ENCODE measurements around the gene SMG7. TPM values are rescaled to one million over a fixed set of nuclear protein-coding genes. Genes with fewer than 3 reads are reported as not detected.
A peak's percentile ranks its signal among the peaks of the same experiment; 100 is the strongest.

SMG7 gene
- total RNA-seq, 1 experiment from 2014 or later: 107 TPM

GRCh38 chr1:183449223-183449770 is 23.0 kb upstream of the SMG7 start:
- ChIA-PET POLR2A (interaction anchor here (0.7 kb wide), 1 partner anchor 30 kb away, joined by 3 read pairs; no protein-coding TSS in a partner anchor), CTCF (no interaction called here)
- no TSS peak for BruUV-seq (replicated peaks)
- H3K27me3 Mint-ChIP-seq (ENCODE audit: insufficient read depth, unreplicated experiment): no peaks in the 10 kb centered on the region
- H3K27ac Mint-ChIP-seq (ENCODE audit: low read depth, unreplicated experiment): no peak overlapping the region
- DNase-seq (ENCODE audit: unreplicated experiment): no peak
- no peaks in the 10 kb centered on the region for H3K36me3 Mint-ChIP-seq (ENCODE audit: insufficient read depth, unreplicated experiment)
- TF ChIP-seq, protein P1, sequence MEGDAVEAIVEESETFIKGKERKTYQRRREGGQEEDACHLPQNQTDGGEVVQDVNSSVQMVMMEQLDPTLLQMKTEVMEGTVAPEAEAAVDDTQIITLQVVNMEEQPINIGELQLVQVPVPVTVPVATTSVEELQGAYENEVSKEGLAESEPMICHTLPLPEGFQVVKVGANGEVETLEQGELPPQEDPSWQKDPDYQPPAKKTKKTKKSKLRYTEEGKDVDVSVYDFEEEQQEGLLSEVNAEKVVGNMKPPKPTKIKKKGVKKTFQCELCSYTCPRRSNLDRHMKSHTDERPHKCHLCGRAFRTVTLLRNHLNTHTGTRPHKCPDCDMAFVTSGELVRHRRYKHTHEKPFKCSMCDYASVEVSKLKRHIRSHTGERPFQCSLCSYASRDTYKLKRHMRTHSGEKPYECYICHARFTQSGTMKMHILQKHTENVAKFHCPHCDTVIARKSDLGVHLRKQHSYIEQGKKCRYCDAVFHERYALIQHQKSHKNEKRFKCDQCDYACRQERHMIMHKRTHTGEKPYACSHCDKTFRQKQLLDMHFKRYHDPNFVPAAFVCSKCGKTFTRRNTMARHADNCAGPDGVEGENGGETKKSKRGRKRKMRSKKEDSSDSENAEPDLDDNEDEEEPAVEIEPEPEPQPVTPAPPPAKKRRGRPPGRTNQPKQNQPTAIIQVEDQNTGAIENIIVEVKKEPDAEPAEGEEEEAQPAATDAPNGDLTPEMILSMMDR (IDR thresholded peaks at IDR 0.05; ENCODE audit: unreplicated experiment): no peak
- intact Hi-C loops (cut with micrococcal nuclease): no loop called here
- no peak overlapping the region for H3K4me3 Mint-ChIP-seq (ENCODE audit: unreplicated experiment)
- H3K9me3 Mint-ChIP-seq (ENCODE audit: unreplicated experiment): no peaks in the 10 kb centered on the region
- peaks cover 2% of the 10 kb centered on the region for H3K4me1 Mint-ChIP-seq (ENCODE audit: insufficient read depth, unreplicated experiment)

DNA sequence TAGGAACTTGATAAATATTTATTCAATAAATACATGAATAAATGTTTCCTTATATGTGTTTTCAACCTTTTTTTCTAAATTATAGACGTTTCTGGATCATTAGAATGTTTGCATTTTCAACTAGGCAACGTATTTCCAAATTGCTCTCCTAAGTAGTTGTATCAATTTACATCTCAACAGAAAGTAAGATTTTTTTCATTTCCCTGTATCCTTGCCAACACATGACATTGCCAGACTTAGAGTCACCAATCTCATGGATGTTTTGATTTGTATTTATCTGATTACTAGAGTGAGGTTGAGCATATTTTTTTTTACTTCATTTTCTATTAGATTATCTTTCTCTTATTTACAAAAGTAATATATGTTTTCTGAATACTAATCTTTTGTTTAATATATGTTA is 22.2 kb upstream of the SMG7 start:
- ChIA-PET CTCF (no interaction called here), POLR2A (no interaction called here)
- Mint-ChIP-seq H3K27me3 (ENCODE audit: insufficient read depth, unreplicated experiment) (no peaks in the 10 kb centered on the region), H3K36me3 (ENCODE audit: insufficient read depth, unreplicated experiment) (no peaks in the 10 kb centered on the region), H3K9me3 (ENCODE audit: unreplicated experiment) (no peaks in the 10 kb centered on the region), H3K4me1 (ENCODE audit: insufficient read depth, unreplicated experiment) (peaks cover 8% of the 10 kb centered on the region), H3K4me3 (ENCODE audit: unreplicated experiment) (no peak overlapping the region), H3K27ac (ENCODE audit: low read depth, unreplicated experiment) (no peak overlapping the region)
- TF ChIP-seq, protein P1 (IDR thresholded peaks at IDR 0.05; ENCODE audit: unreplicated experiment): no peak
- BruUV-seq (replicated peaks): no TSS peak
- DNase-seq (ENCODE audit: unreplicated experiment): no peak
- intact Hi-C loops (cut with micrococcal nuclease): no loop called here

GRCh38 chr1:183454377-183454776 is 17.9 kb upstream of the SMG7 start:
- H3K9me3 Mint-ChIP-seq (ENCODE audit: unreplicated experiment): no peaks in the 10 kb centered on the region
- peaks cover 5% of the 10 kb centered on the region for H3K36me3 Mint-ChIP-seq (ENCODE audit: insufficient read depth, unreplicated experiment)
- no peak overlapping the region for H3K27ac Mint-ChIP-seq (ENCODE audit: low read depth, unreplicated experiment)
- no peaks in the 10 kb centered on the region for H3K27me3 Mint-ChIP-seq (ENCODE audit: insufficient read depth, unreplicated experiment)
- intact Hi-C loops (cut with micrococcal nuclease): no loop called here
- peak; percentile 42 for DNase-seq (ENCODE audit: unreplicated experiment)
- CTCF ChIA-PET: interaction anchor here (0.9 kb wide), 1 partner anchor 135 kb away, joined by 3 read pairs; no protein-coding TSS in a partner anchor
- no TSS peak for BruUV-seq (replicated peaks)
- H3K4me1 Mint-ChIP-seq (ENCODE audit: insufficient read depth, unreplicated experiment): peaks cover 8% of the 10 kb centered on the region
- POLR2A ChIA-PET: interaction anchor here (1.0 to 2.3 kb wide), 2 partner anchors 8 to 16 kb away, joined by 3 to 5 read pairs; no protein-coding TSS in a partner anchor
- TF ChIP-seq, protein P1 (IDR thresholded peaks at IDR 0.05; ENCODE audit: unreplicated experiment): no peak
- no peak overlapping the region for H3K4me3 Mint-ChIP-seq (ENCODE audit: unreplicated experiment)

GRCh38 chr1:183456826-183457225 is 15.5 kb upstream of the SMG7 start:
- POLR2A ChIA-PET: interaction anchor here (2.1 kb wide), 1 partner anchor 13 kb away, joined by 6 read pairs; no protein-coding TSS in a partner anchor
- BruUV-seq (replicated peaks): no TSS peak

More at GRCh38 chr1:183456826-183457225, 15.5 kb upstream of the SMG7 start:
- H3K27me3 Mint-ChIP-seq (ENCODE audit: insufficient read depth, unreplicated experiment): no peaks in the 10 kb centered on the region
- no peaks in the 10 kb centered on the region for H3K9me3 Mint-ChIP-seq (ENCODE audit: unreplicated experiment)
- TF ChIP-seq, protein P1 (IDR thresholded peaks at IDR 0.05; ENCODE audit: unreplicated experiment): no peak
- H3K4me3 Mint-ChIP-seq (ENCODE audit: unreplicated experiment): no peak overlapping the region
- no peak overlapping the region for H3K27ac Mint-ChIP-seq (ENCODE audit: low read depth, unreplicated experiment)
- H3K4me1 Mint-ChIP-seq (ENCODE audit: insufficient read depth, unreplicated experiment): peaks cover 16% of the 10 kb centered on the region
- no peak for DNase-seq (ENCODE audit: unreplicated experiment)
- intact Hi-C loops (cut with micrococcal nuclease): no loop called here
- peaks cover 5% of the 10 kb centered on the region for H3K36me3 Mint-ChIP-seq (ENCODE audit: insufficient read depth, unreplicated experiment)
- CTCF ChIA-PET: interaction anchor here (0.5 to 0.9 kb wide), 2 partner anchors 11 to 75 kb away, joined by 4 read pairs; no protein-coding TSS in a partner anchor
